Endothelial cell of umbilical vein (primary cell): Measurements from ENCODE around the gene RTN3.

ENCODE experiments used
- CTCF ChIP-seq, 2 donors: IDR thresholded peaks; 1 replicate in 1 of 2; 2 replicates in 1 of 2; pipeline ENCODE4 v1.5.1; 2011; ENCODE audit warnings: low read length in 2 of 2, mild to moderate bottlenecking in 2 of 2, moderate library complexity in 2 of 2, control low read depth in 1 of 2, inconsistent platforms in 1 of 2, low read depth in 1 of 2; ENCODE audit not compliant: insufficient read depth in 1 of 2; ENCODE audit errors: extremely low read depth in 1 of 2
- JUN ChIP-seq: IDR thresholded peaks from 2 replicates; pipeline ENCODE4 v1.6.1; 2011; ENCODE audit warnings: borderline replicate concordance, low read depth; ENCODE audit not compliant: insufficient read length, insufficient read depth
- POLR2A ChIP-seq: IDR thresholded peaks from 2 replicates; pipeline ENCODE4 v1.6.1; 2012; ENCODE audit warnings: low read depth, mild to moderate bottlenecking, control low read depth, low read length
- POLR2AphosphoS5 ChIP-seq: IDR thresholded peaks from 2 replicates; pipeline ENCODE4 v1.6.1; 2012; ENCODE audit warnings: low read depth, mild to moderate bottlenecking, control low read depth, low read length, moderate library complexity; ENCODE audit not compliant: insufficient read depth
- TF ChIP-seq, protein P1 (sequence below): IDR thresholded peaks from 2 replicates; pipeline ENCODE4 v1.6.1; 2011; ENCODE audit not compliant: insufficient read depth, insufficient read length

- TF ChIP-seq CTCF (IDR thresholded peaks at IDR 0.05; ENCODE audit: extremely low read depth in 1 of 2, insufficient read depth in 1 of 2, low read depth in 1 of 2, low read length in 2 of 2) (no peak), POLR2AphosphoS5 (no peak), JUN (no peak), POLR2A (no peak)
- TF ChIP-seq, protein P1, sequence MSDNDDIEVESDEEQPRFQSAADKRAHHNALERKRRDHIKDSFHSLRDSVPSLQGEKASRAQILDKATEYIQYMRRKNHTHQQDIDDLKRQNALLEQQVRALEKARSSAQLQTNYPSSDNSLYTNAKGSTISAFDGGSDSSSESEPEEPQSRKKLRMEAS: no peak
Measured at GRCh38 chr11:63711838-63712237, 30.5 kb downstream of the RTN3 start.
